Smooth muscle cell of the brain vasculature (primary cell): ENCODE results near the gene TUBAL3.
"Not testable (repeated sequence)": the region's sequence is repeated elsewhere in the genome, so short reads cannot be mapped to it uniquely, and the experiment has no call there.

Source experiments
- DNase-seq: peaks from one replicate; pipeline ENCODE4 v3.0.0-alpha.2; 2012; ENCODE audit warnings: low read depth, low spot score

Gene TUBAL3

DNA sequence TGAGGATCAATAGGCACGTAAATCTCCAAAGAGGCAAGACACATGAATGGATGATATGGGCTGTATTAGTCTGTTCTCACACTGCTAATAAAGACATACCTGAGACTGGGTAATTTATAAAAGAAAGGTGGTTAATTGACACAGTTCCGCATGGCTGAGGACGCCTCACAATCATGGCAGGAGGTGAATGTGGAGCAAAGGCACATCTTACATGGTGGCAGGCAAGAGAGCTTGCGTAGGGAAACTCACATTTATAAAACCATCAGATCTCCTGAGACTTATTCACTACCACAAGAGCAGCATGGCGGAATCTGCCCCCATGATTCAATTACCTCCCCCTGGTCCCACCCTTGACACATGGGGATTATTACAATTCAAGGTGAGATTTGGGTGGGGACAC, 25.4 kb downstream of the TUBAL3 start:
- not testable (repeated sequence) for DNase-seq

DNA sequence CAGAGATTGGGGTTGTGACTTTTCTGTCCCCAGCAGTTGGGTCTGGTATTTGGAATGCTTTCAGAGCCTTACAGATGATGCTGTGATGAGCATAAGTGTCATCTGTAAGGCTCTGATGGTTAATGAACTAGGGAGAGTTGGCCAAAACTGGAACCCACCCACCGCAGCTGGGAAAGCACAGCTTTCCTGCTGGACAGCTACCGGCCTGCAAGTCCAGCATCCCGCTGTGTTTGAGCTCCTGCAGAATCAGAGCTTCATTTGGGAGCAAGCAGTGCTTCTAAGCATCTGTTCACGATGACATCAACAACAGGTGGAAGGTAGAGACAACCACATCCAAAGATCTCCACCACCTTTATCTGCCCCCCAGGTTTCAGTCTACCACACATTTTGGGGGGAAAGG, 28.2 kb downstream of the TUBAL3 start:
- no peak for DNase-seq

DNA sequence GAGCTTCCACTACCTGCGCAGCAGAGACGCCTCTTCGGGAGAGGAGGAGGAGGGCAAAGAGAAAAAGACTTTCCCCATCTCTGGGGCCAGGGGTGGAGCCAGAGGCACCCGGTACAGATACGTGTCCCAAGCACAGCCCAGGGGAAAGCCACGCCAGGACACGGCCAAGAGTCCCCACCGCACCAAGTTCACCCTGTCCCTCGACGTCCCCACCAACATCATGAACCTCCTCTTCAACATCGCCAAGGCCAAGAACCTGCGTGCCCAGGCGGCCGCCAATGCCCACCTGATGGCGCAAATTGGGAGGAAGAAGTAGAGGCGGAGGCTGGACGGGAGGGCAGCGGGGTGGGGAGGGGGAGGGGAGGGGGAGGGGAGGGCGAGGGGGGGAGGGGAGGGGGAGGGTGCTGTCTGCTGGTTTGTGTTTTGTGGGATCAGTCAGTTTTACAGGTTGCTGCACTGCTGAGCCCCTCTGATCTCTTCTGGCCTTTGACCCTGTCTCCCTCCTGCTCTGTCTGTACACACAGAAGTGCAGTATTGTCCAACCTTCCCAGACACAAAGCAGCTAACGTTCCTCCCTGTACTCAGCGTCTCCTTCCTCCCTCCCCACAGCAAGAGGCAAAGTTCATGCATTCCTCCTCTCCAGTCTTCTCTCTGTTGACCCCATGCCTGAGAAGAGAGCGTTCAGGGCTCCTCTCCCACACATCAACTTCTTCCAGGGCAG, 30.6 kb downstream of the TUBAL3 start:
- no peak for DNase-seq

DNA sequence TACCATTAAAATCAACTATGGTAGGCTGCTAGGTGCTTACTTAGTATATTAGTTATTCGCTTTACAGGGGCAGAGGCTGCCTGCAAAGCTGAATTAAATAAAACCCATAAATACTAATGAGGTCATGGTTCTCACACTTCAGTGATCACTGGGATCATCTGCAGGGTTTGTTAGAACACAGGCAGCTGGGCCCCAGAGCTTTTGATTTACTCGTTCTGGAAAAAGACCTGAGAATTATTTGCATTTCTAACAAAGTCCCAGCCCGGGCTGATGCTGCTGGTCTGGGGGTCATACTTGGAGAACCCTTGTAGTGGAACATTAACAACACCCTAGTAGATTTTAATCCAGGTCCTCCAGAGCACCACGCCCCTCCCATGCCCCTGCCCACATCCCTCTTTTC, 31.3 kb downstream of the TUBAL3 start:
- no peak for DNase-seq

DNA sequence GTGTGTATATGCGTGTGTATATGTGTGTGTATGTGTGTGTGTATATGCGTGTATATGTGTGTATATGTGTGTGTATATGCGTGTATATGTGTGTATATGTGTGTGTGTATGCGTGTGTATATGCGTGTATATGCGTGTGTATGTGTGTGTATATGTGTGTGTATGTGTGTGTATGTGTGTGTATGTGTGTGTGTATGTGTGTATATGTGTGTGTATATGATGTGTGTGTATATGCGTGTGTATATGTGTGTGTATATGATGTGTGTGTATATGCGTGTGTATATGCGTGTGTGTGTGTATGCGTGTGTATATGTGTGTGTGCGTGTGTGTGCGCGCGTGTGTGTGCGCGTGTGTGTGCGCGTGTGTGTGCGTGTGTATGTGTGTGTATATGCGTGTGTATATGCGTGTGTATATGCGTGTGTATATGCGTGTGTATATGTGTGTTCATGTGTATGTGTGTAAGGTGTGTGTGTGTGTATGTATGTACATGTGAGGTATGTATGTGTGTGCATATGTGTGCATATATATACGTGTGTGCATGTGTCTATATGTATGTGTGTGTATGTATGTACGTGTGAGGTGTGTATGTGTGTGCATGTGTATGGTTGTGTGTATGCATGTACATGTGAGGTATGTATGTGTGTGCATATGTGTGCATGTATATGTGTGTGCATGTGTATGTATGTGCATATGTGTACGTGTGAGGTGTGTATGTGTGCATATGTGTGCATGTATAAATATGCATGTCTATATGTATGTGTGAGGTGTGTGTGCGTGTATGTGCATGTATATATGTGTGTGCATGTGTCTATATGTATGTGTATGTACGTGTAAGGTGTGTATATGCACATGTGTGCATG, 33.9 kb downstream of the TUBAL3 start:
- DNase-seq, result no peak

DNA sequence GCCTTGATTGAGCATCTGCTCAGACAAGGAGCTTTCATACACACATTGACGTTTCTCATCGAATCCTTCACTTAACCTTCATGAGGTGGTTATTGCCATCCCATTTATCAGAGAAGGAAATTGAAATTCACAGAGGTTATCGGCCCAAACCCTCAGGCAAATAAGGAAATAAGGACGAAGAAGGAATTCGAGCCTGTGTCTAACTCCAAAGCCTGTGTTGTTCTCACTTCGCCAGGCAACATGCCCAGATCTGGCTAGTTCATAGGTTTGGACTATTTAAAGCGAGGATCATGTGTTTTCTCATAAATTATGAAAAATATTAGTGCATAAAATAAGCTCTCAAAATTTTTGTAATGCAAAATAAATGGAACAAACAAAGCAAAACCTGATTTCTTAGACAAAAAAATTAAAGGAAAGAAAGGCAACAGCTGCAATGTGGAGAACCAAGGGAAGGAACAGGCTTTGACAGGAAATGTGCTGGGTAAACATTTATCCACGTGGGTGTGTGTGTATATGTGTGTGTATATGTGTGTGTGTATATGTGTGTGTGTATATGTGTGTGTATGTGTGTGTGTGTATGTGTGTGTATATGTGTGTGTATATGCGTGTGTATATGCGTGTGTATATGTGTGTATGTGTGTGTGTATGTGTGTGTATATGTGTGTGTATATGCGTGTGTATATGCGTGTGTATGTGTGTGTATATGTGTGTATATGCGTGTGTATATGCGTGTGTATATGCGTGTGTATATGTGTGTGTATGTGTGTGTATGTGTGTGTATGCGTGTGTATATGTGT, 35.1 kb downstream of the TUBAL3 start:
- DNase-seq, result no peak

DNA sequence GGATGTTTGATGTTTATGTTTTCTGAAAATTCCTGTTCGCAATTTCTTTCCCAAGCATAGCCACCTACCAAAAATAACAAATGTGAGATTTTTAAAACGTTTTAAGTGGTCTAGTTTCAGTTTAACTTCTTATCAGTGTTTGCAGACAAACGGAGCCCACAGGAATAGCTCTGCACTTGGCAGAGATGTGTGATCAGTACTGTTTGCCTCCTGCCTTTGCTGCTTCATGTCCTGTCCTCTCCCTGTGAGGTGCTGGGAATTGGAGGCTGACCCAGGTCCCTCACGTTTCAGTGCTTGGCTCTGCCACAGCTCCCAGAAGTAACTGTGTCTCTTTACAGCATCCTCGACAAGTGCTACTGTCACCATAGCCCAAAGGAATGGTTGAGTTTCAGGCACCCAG, 38.7 kb downstream of the TUBAL3 start:
- DNase-seq, result no peak

DNA sequence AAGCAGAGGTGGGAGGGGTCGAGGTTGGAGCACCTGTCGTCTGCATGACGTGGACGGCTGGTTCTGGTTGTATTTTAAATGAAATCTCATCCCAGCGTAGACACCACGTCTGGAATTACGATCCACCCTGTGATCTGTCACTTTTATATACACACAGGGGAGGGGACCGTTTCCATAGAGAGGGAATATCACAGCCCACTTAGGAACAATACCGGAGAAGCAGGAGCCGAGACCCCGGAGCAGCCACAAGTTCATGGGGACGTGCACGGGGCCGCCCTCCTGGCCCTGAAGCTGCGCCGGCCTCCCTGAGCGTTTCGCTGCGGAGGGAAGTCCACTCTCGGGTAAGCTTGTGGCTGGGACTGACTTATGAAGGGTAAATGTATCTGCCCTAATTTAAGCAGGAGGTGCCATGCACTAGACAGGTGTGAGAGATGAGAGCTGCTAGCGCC, 39.7 kb downstream of the TUBAL3 start, which contains the start of gene UCN3:
Gene UCN3 (plus strand): TSS at position 77 of the 449 bp plus-strand sequence. CDS start 8,755 bp downstream, outside the sequence.
- no peak for DNase-seq

DNA sequence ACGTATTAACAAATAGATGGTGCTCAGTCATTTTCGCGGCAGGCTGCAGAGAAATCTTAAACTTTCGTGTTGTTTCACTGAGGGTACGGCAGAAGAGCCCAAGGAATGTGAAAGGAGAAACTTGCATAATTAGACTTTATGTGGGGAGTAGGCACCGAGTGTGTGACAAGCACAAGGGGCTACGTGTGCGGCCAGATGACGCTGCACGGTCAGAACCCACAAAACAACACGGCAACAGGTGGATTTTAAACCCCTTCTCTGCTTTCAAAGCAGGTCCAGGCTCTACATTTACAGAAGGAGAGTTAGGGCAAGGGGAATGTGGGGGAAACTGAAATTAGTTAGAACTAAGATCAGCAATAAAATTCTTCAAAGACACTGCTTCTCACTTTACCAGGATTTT, 40.3 kb downstream of the TUBAL3 start:
- no peak for DNase-seq

DNA sequence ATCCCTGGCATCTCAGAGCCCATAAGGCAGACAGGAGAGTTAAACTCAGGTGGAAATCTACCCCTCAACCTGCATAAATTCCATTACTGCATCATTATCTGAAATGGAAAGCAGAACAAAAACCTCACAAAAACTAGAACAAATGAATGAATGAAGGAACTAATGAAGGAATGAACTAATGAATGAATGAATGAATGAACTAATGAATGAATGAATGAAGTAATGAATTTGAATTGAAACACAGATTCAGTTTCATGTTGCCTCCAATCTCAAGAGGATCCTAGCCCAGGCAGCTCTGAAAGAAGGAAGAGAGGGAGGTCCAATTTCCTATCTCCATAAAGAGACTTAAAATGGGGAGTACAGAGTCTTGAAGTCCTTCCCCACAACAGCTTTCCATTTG, 41.8 kb downstream of the TUBAL3 start:
- no peak for DNase-seq

DNA sequence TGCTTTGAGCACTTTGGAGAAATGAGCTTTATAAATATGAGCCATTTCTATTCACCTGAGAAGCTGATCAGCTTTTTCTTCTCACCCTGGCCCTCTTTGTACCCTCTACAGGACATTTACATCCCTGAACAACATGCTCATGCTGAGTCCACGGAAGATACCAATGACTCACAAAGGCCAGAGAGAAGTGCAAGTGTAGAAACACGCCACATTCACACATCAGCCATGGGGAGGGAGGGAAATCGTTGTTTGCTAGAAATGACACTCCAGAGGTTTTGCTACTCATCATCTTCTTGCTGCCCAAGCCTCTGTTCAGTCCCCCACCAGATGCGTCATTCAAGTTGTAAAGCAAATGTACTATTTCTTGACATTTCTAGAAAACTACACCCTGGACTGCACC, 42.7 kb downstream of the TUBAL3 start:
- no peak for DNase-seq

DNA sequence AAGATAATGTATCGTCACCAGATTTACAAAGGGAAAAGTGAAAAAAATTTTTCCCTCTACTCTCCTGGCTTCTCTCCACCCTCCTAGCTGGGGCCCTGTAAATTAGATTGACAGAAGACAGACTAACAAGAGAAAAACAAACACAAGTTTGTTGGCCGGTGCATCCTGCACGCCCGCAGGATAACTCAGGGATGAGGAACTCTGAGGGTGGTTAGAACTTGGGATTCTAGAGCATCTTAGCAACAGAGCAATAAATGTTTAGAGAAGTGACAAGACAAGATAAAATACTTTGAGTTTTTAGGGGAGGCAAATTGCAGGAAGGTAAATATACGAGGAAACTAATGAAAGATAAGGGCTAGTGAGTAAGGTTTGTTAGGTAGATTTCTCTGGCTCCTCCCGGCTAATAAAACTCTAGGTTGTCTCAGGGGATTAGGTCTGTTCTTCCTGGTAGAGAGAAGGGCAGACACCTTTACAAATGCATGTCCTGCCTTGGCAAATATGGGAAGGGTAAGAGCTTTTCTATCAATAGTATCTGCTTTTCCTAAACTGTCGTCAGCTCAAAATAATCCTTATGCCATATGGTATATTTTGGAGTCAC, 44.2 kb downstream of the TUBAL3 start:
- DNase-seq, result no peak

DNA sequence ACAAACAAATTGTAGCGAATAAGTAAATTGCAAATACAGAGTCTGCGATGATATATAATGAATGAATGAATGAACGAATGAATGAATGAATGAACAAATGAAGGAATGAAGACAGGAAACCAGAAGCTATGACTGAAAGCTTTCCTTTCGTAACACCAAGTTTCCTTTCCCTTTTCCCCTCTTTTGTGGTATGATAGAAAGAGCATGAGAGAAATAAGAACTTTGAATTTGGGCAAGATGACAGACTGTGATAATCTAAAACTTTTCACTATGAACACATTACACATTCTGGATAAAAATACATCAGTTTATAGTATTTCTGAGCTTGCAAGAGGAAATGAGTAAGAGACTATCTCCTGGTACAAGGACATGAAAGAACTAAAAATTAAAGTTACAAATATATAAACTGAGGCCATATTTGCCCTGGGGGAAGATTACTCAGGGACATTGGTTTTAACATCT, 48.3 kb downstream of the TUBAL3 start:
- no peak for DNase-seq

DNA sequence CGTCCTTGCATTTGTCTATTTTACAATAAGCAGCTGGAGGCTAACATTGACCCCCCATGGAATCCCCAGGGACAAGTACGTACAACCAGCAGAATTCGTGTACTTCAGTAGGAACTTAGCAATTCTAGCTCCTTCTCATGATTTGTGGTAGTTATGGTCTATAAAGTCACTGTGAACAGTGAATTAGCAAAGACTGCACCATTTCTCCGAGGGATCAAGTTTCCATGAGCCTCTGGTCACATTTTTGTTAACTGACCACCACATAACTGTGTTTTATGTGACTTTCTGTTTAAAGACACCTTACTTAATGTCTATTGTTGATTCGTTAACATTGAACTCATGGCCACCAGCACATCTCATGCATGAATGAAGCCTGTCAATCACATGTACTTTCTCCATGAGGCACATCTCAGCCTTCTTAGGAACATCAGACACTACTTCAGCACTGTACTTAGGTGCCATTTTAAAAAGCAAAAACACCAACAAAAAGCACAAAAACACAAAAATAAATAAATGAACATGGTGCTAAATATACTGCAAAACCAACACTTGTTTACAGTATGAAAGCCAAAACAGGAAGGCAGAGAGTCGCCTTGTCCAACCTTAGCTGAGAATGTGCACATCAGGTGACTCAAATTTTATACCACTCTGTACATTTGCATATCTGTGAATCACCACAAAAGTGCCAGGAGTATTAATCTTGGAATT, 48.9 kb downstream of the TUBAL3 start:
- DNase-seq, result no peak

DNA sequence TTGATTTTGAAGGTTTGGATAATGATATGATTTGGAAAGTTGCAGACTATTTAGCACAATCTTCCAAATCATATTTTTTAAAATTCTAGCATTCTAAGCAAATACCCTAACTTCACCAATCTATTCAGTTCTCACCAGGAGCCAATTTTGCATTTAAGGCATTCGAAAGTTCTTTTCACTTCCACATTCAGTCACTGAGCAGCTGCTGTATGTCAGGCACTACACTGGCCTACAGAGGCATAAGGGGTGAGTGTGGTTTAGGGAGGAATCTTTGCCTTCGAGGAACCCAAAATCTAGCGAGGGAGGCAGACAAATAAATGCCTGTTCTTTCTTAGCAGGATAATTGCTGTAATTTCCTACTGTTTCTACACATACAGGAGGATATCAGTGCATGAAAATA, 50.6 kb downstream of the TUBAL3 start:
- DNase-seq, result no peak

DNA sequence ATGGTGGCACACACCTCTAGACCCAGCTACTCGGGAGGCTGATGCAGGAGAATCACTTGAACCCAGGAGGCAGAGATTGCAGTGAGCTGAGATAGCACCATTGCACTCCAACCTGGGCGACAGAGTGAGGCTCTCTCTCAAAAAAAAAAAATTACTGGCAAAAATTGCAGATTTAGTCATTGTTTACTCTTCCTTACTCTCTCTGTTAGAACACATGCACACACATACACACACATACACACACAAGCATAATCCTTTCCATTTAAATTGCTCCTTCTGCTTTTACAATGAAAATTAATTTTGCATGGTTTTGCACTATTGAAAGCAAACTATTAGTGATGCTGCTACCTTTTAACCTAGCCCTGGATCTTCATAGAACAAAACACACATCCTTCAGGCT, 55.3 kb downstream of the TUBAL3 start:
- no peak for DNase-seq

DNA sequence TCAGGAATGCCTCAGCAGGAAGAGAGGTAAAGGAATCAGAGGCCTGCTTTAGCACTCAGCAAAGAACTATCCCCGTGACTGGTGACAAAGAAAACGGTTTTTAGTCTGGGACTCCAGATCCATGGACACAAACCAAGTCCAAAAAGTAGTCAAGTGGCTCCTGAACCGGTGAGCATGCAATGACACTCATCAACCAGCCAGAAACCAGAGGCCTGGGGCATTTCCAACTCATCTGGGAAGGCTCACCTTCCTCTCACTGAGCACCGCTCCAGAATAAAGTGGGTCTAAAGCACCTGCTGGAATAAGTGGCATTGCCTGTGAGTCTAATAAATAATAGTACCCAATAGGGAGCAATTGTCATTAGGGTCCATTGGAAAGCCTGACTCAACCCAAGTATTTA, 57.7 kb downstream of the TUBAL3 start:
- no peak for DNase-seq

DNA sequence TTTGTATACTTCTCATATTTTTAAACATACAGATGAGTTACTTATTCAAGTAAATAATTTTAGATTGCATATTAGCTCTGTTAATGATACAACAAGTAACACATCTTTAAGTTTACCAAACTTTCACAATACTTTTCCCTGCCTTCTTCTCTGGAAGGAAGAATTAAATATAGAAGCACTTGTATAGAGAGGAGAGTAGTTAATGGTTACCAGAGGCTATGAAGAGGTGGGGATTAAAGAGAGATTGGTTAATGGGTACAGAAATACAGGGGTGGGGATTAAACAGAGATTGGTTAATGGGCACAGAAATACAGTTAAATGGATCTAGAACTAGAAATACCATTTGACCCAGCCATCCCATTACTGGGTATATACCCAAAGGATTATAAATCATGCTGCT, 59.9 kb downstream of the TUBAL3 start:
- DNase-seq, result no peak

DNA sequence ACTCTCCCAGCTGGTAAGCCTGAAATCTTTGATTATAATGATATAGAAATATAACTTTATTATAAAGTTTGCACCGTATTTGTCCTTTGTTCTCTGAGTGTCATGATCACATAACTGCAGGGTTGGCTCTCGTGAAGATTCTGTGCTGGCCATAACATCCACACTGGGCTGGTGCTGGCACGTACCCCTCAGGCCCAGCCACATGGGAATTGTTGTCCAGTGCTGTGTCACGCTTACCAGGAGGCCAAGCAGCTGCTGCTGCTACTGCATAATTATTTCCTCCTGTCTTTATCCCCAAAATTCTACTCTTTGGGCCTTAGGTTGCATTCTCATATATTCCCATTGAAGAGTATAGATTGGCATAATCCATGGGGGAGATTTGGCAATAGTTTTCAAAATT, 60.6 kb downstream of the TUBAL3 start:
- DNase-seq, result no peak

DNA sequence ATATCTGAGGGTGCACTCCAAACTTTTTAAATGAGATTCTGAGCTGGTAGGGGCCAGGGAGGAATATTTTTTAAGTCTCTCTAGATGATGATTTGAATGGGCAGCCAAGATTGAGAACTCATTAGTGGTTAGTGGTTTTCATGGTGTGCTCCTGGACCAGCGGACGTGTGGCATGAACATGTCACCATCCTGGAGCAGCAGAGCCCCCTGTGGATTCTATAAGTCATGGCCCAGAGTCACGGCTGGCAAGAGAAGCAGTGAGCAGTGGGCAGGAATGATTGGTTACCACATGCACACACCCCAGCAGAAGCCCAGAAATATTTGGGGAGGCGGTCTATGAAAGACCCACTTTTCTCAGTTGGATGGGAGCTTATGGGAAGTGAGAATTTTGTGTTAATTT, 61.1 kb downstream of the TUBAL3 start:
- no peak for DNase-seq
